A673 (cell line): ENCODE data around the gene MAPKAP1. TPM values are rescaled to one million over a fixed set of nuclear protein-coding genes. Genes with fewer than 3 reads are reported as not detected.

Source experiments
- BruUV-seq: library from RNA; stranded (reverse); fragments of 400-500 nt; replicated peaks from 2 replicates; lab custom pipeline; 2021; lab: Mats Ljungman, UMichigan
- CTCF ChIA-PET: fragments of 300-600 bp; sonication (Branson Sonifier 250); formaldehyde crosslinking; loops from one replicate; lab custom pipeline; 2022; ENCODE audit warnings: antibody characterized with exemption; lab: Charles Lee
- POLR2A ChIA-PET: fragments of 300-600 bp; sonication (Branson Sonifier 250); formaldehyde crosslinking; loops from one replicate; lab custom pipeline; 2022; ENCODE audit warnings: antibody characterized with exemption; ENCODE audit not compliant: low non-redundant PET; lab: Charles Lee
- DNase-seq: peaks from one replicate; pipeline ENCODE4 v3.0.0-alpha.2; 2015; ENCODE audit warnings: low spot score
- H3K27ac ChIP-seq: fragments of 200-600 bp; sonication (generic); 2 replicates; pipeline ENCODE4 v1.5.1; 2016; ENCODE audit warnings: mixed run types, low read depth, mild to moderate bottlenecking, mixed read lengths, antibody characterized with exemption, low read length; ENCODE audit not compliant: poor library complexity, severe bottlenecking
- H3K27me3 ChIP-seq: fragments of 200-600 bp; sonication (generic); replicated peaks from 2 replicates; pipeline ENCODE4 v1.6.1; 2017; ENCODE audit warnings: mixed run types, low read depth, mild to moderate bottlenecking, mixed read lengths, antibody characterized with exemption, low read length; ENCODE audit not compliant: insufficient read depth, poor library complexity
- H3K36me3 ChIP-seq: fragments of 200-600 bp; sonication (generic); 2 replicates; pipeline ENCODE4 v1.6.1; 2016; ENCODE audit warnings: mixed run types, mild to moderate bottlenecking, mixed read lengths, antibody characterized with exemption, low read length; ENCODE audit not compliant: insufficient read depth, poor library complexity, severe bottlenecking
- H3K4me1 ChIP-seq: fragments of 200-600 bp; sonication (generic); 2 replicates; pipeline ENCODE4 v1.6.1; 2017; ENCODE audit warnings: mixed run types, mild to moderate bottlenecking, mixed read lengths, antibody characterized with exemption, low read length; ENCODE audit not compliant: insufficient read depth, poor library complexity, severe bottlenecking
- H3K4me3 ChIP-seq: fragments of 200-600 bp; sonication (generic); 2 replicates; pipeline ENCODE4 v1.5.1; 2016; ENCODE audit warnings: low read depth, mixed run types, mild to moderate bottlenecking, mixed read lengths, low read length; ENCODE audit not compliant: poor library complexity, severe bottlenecking
- H3K9me3 ChIP-seq: fragments of 200-600 bp; sonication (generic); 2 replicates; pipeline ENCODE4 v1.6.1; 2016; ENCODE audit warnings: mixed run types, low read depth, mild to moderate bottlenecking, mixed read lengths, antibody characterized with exemption, low read length; ENCODE audit not compliant: poor library complexity, severe bottlenecking
- CTCF ChIP-seq: fragments of 300-800, 200-600 bp; sonication (generic); conservative IDR thresholded peaks from 2 replicates; pipeline ENCODE4 v1.5.1; 2017; ENCODE audit warnings: low read depth, mild to moderate bottlenecking, antibody characterized with exemption, low read length, moderate library complexity, mixed read lengths
- EZH2 ChIP-seq: fragments of 200-600 bp; sonication (generic); IDR thresholded peaks from 2 replicates; pipeline ENCODE4 v1.6.1; 2017; ENCODE audit warnings: borderline replicate concordance, low read depth, mild to moderate bottlenecking, mixed read lengths, antibody characterized with exemption, low read length; ENCODE audit not compliant: poor library complexity, severe bottlenecking
- intact Hi-C: fragments of 100-400 bp; cut with micrococcal nuclease; formaldehyde crosslinking; loops from one replicate; pipeline ENCODE4 v1.10.0; 2022; ENCODE audit not compliant: unreplicated experiment
- total RNA-seq: library from RNA; stranded (reverse); gene quantifications from 2 replicates; pipeline ENCODE4 v1.2.3, GENCODE V29; 2021

The MAPKAP1 gene
- total RNA-seq, 1 experiment from 2014 or later, result 98.7 TPM

GRCh38 chr9:125412166-125412565 is 294.8 kb downstream of the MAPKAP1 start:
- Histone ChIP-seq H3K9me3 (no peaks in the 10 kb centered on the region), H3K27ac (no peak overlapping the region), H3K27me3 (no peaks in the 10 kb centered on the region), H3K36me3 (no peaks in the 10 kb centered on the region), H3K4me3 (no peak overlapping the region), H3K4me1 (no peaks in the 10 kb centered on the region)
- CTCF ChIA-PET, result no interaction called here
- DNase-seq, result no peak
- intact Hi-C loops, result loop anchor here (5.0 kb wide), 2 partner anchors 225 to 1080 kb away; no protein-coding TSS in a partner anchor
- POLR2A ChIA-PET, result no interaction called here
- TF ChIP-seq EZH2, result no peak
- no peak for TF ChIP-seq CTCF
- no TSS peak for BruUV-seq

GRCh38 chr9:125411171-125411756 is 295.7 kb downstream of the MAPKAP1 start:
- POLR2A ChIA-PET, result no interaction called here
- Histone ChIP-seq H3K4me1 (no peaks in the 10 kb centered on the region), H3K9me3 (no peaks in the 10 kb centered on the region), H3K36me3 (no peaks in the 10 kb centered on the region), H3K27me3 (no peaks in the 10 kb centered on the region), H3K4me3 (no peak overlapping the region), H3K27ac (no peak overlapping the region)
- no TSS peak for BruUV-seq
- intact Hi-C loops, result loop anchor here (5.0 kb wide), 2 partner anchors 226 to 1081 kb away; no protein-coding TSS in a partner anchor
- TF ChIP-seq CTCF (no peak), EZH2 (no peak)
- CTCF ChIA-PET, result no interaction called here
- no peak for DNase-seq

GRCh38 chr9:125410522-125410894 is 296.5 kb downstream of the MAPKAP1 start:
- H3K27ac ChIP-seq, result no peak overlapping the region
- no peaks in the 10 kb centered on the region for H3K27me3 ChIP-seq
- H3K36me3 ChIP-seq, result no peaks in the 10 kb centered on the region
- no peaks in the 10 kb centered on the region for H3K9me3 ChIP-seq
- H3K4me3 ChIP-seq, result no peak overlapping the region
- intact Hi-C loops, result loop anchor here (5.0 kb wide), 2 partner anchors 227 to 1082 kb away; no protein-coding TSS in a partner anchor
- POLR2A ChIA-PET, result no interaction called here
- no peaks in the 10 kb centered on the region for H3K4me1 ChIP-seq
- BruUV-seq, result no TSS peak
- no peak for DNase-seq
- CTCF ChIA-PET, result no interaction called here
- TF ChIP-seq EZH2 (no peak), CTCF (no peak)
